HK-2 (cell line): ENCODE data around the gene GRIN1.

Experiments used
- DNase-seq: peaks from one replicate; pipeline ENCODE4 v3.0.0-alpha.2; 2018; ENCODE audit not compliant: unreplicated experiment

GRIN1 gene

DNA sequence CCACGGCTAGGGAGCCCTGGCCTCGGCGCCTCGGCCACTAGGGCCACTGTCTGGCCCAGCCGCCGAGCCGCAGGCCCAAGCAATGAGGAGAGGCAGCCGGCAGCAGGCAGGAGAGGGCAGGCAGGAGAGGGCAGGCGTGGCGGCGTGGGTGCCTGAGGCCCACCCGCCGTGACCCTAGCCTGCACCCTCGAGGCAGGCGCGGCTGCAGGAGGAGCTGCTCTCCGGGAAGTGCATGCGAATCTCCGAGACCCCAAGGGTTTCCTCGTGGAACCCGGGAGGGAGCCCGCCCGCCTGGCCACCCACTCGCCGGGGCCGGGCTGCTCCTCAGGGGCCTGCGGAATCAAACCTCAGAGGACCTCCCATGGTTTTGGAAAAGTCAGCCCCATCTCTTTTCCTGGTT is 9.3 kb downstream of the GRIN1 start:
- no peak for DNase-seq

GRCh38 chr9:137148661-137149060 is 9.7 kb downstream of the GRIN1 start:
- no peak for DNase-seq

- DNase-seq, result no peak
Measured at GRCh38 chr9:137149363-137149762, 10.4 kb downstream of the GRIN1 start.

DNA sequence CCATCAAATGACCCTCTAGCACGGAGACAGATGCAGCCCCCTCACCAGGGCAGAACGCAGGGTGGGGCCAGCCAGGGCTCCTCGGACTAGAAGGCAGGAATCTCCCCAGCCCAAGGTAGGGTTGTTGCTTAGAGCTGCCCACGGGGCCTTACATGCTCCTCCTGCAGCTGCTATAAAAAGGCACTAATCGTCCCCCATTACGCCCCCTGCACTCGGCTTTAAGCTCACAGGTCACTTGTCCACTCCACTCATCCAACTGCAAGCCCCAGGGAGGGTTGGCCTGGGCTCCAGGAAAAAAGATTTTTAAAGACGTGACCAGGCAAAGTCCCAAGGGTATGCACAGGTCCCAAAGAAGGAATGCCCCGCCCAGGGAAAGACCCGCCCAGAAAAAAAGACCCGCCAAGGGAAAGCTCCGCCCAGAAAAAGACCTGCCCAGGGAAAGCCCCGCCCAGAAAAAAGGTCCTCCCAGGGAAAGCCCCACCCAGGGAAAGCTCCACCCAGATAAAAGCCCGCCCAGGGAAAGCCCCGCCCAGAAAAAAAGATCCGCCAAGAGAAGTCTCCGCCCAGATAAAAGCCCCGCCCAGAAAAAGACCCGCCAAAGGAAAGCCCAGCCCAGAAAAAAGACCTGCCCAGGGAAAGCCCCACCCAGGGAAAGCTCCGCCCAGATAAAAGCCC is 11.1 kb downstream of the GRIN1 start:
- DNase-seq, result no peak

DNA sequence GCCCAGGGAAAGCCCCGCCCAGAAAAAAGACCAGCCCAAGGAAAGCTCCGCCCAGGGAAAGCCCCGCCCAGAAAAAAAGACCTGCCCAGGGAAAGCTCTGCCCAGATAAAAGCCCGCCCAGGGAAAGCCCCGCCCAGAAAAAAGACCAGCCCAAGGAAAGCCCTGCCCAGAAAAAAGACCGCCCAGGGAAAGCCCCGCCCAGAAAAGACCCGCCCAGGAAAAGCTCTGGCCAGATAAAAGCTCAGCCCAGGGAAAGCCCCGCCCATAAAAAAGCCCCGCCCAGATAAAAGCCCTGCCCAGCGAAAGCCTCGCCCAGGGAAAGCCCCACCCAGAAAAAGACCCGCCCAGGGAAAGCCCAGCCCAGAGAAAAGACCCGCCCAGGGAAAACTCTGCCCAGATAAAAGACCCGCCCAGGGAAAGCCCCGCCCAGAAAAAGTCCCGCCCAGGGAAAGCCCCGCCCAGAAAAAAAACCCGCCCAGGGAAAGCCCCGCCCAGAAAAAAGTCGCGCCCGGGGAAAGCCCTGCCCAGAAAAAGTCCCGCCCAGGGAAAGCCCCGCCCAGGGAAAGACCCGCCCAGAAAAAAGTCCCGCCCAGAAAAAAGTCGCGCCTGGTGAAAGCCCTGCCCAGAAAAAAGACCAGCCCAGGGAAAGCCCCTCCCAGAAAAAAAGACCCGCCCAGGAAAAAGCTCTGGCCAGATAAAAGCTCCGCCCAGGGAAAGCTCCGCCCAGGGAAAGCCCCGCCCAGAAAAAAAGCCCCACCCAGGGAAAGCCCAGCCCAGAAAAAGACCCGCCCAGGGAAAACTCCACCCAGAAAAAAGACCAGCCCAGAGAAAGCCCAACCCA is 11.9 kb downstream of the GRIN1 start:
- DNase-seq, result peak; percentile 43

DNA sequence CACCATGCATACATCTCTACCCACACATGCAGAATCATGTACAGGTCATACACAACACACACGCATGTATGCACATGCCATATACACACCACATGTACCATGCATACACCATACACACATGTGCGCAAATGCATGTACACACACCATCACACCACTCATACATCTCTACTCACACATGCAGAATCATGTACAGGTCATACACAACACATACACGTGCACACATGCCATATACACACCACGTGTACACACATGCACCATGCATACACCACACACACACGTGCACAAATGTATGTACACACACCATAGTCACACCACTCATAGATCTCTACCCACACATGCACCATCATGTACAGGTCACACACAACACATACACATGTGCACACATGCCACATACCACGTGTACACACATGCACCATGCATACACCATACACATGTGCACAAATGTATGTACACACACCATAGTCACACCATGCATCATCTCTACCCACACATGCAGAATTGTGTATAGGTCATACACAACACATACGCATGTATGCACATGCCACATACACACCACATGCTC is 14.0 kb downstream of the GRIN1 start:
- DNase-seq, result no peak

- DNase-seq, result peak; percentile 37
Measured at GRCh38 chr9:137156567-137157375, 17.8 kb downstream of the GRIN1 start.

DNA sequence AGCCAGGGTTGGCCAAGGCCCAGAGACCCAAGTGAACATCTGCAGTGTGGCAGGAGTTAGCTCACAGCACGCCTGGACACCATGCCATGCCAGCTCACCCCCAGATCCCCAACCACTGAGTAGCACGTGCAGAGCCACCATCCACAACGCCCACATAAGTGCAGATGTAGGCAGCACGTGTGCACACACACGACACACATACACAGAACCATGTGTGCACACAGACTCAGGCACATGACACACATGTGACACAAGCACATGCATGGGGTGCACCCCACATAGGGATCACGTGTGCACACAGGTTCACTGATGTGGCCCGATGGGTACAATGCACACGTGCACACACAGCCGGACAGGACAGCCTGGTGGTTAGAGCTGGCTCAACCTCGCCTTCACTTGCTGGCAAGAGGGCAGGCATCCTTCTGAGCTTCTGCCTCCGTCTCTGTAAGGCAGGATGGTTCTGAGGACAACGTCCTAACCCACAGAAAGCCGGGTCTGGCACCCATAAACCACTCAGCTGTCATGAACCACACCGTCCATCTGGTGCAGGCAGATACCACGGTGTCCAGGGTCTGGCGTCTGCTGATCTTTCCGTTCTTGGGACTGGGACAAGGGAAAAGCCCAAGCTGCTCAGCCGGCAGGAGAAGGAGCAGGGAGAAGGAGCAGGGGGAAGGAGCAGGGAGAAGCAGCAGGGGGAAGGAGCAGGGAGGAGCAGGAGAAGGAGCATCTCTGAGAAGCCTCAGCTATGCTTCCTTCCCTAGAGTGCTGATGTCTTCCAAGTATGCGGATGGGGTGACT is 18.9 kb downstream of the GRIN1 start:
- no peak for DNase-seq

DNA sequence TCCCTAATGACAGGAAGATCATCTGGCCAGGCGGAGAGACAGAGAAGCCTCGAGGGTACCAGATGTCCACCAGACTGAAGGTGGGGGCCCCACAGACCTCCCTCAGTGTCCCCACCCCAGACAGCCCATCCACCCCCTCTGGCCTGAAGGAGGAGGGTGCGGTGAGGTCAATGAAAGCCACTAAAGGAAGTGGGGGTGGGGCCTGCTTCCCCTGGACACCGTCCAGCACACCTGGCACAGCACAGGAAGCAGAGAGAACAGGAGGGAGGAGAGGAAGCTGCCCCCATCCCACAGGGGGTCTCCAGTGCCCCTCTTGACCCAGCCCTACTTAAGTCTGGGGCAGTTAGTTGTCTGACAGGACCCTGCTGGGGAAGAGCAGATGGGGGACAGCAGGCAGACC is 19.7 kb downstream of the GRIN1 start:
- DNase-seq, result no peak

DNA sequence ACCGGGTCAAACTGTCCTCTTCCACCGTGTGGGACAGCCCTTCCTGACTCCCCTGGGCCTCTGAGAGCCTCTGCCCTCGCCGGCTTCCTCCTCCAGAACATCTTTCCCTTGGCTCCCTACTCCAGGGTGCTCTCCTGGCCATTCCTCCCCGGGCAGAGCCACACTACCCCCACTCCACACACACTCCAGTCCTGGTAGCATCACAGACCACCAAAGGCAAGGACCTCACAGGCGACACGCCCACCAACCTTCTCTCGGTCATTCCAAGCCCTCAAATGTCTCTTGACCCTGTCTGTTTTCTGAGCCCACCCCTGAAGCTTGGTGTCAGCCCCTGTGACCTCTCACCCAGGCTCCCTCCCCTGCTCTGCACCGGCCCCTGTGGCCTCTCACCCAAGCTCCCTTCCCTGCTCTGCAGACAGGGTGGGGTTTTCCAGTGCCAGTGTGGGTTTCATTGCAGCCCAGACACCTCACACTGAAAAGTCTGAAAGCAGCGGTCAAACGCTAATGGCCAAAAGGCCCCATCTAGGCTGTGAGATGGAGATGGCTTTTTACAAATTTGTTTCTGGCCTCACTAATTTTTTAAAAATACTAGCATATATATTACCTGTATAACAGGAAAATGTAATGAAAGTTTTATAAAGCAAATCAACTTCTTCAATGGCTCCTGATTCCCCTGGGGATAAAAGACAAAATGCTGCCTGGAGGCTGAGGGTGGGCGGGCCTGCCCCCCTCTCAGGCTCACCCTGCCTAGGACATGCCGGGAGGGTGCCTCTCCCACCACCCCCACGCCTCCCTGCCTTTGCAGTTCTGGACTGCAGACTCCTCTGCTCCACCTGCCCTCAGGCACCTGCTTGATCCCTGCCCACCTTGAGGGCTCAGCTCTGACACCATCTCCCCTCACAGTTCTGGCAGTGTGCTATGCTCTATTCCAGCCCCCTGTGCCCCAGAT is 20.4 kb downstream of the GRIN1 start:
- DNase-seq, result no peak

DNA sequence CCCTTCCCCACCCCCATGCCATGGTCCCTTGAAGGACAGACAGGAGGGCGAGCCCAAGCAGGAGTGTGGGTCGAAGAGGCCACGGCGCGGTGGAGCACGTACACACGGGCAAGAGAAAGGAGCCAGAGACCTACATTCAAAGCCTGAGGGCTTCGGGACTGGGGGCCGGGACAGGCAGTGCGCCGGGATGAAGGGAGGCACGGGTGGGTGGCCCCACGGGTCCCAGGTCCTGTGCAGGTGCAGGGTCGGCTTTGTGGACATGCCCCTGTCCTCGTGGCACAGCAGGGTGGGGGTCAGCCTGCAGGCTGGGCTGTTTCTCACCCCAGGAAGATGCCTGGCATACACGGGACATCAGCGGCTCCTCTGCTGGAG is 21.1 kb downstream of the GRIN1 start:
- DNase-seq, result no peak

GRCh38 chr9:137160716-137161557 is 22.0 kb downstream of the GRIN1 start:
- DNase-seq, result no peak

GRCh38 chr9:137161558-137162486 is 22.9 kb downstream of the GRIN1 start:
- no peak for DNase-seq

- DNase-seq, result peak; percentile 49
Measured at GRCh38 chr9:137162505-137163364, 23.8 kb downstream of the GRIN1 start.

DNA sequence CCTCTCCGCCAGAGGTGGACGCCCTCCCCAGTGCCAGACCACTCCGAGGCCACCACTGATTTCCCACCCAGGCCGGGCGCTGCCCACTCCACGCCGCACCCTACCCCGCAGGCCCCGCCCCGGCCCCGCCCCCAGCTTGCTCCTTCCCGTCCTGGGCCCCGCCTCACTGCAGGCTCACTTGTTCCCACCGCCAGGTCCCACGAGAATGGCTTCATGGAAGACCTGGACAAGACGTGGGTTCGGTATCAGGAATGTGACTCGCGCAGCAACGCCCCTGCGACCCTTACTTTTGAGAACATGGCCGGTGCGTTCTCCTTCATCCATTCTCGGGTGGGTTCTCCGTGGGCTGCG is 24.4 kb downstream of the GRIN1 start:
- DNase-seq, result peak; percentile 24

DNA sequence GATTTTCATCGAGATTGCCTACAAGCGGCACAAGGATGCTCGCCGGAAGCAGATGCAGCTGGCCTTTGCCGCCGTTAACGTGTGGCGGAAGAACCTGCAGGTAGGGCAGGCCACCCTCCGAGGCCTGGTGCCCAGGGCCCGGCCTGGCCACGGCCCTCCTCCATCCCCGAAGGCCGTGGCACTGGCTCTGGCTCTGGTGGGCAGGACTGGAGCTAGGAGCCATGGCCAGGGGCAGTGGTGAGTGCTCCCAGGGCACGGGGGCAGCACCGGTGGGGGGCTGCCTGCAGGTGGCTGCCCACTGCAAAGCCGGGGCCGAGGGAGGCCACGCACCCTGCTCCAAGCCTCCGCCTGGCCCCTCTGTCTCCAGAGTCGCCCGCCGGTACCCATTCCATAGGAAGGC is 24.9 kb downstream of the GRIN1 start:
- no peak for DNase-seq
